Stimulated activated CD8-positive, alpha-beta memory T cell treated with anti-CD3 and anti-CD28 coated beads, Interleukin-7, amount 100 ng/mL, for 1 hour (primary cell): ENCODE measurements around the gene TLK1.
"Not testable (repeated sequence)": the region's sequence is repeated elsewhere in the genome, so short reads cannot be mapped to it uniquely, and the experiment has no call there.

Experiments used
- DNase-seq, 2 donors: peaks; one replicate each; pipeline ENCODE4 v3.0.0-alpha.2; 2020; ENCODE audit warnings: low read depth in 2 of 2

The TLK1 gene

DNA sequence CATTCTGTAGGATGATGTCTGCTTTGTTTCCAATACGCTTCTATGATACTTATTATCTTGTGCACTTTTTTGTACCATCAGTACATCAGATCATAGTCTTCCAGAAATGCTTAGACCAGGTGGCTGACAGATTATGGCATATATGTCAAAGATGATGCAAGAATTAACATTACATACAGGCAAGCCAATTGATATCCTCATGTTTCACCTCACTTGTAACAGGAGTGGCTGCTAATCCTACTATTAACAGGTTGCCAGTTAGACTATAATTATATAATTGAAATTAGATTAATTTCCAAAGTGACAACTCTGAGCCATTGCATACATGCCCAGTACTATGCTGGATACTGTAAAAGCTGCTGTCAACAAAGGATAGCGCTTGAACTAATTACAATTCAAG lies 77.2 kb downstream of the TLK1 start:
- no peak for DNase-seq

DNA sequence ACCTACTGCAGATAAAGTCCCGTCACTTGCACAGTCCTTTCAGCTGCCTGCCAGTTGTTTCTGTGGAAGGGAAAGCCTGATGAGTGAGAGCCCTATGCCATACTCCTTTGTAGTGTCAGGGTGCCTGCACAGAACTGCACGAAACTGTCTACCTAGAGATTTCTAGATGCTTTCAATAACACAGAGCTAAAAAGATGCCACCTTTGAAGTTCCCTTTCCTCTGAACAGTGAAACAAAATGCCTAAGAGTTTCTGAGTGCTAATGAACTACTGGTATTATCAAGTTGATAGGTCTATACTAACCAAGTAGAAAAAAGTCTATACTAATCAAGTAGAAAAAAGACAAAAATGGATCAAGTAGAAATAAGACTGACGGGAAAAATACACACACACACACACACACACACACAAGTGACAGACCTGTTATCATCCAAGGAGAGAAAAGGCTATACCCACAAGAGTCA lies 79.0 kb downstream of the TLK1 start:
- DNase-seq = no peak

DNA sequence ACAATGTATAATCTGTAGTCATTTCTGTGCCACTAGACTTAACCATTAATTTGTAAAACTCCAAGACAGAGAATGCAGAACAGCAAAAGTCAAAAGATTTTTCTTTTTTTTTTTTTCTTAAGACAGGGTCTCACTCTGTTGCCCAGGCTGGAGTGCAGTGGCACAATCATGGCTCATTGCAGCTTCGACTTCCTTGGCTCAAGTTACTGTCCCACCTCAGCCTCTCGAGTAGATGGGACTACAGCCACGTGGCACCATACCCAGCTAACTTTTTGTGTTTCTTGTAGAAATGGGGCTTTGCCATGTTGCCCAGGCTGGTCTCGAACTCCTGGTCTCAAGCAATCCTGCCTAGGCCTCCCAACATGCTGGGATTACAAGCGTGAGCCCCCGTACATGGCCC lies 80.1 kb downstream of the TLK1 start:
- DNase-seq = no peak

DNA sequence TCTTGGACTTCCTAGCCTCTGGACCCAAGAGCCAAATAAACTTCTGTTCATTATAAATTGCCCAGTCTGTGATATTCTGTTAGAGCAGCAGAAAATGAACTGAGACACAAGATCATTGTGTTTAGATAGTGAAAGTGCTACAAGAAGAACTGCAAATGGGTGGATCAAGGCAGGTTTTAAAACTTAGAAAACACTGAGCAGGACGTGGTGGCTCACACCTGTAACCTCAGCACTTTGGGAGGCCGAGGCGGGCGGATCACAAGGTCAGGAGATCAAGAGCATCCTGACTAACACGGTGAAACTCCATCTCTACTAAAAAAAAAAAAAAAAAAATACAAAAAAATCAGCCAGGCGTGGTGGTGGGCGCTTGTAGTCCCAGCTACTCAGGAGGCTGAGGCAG lies 84.3 kb downstream of the TLK1 start:
- not testable (repeated sequence) for DNase-seq

DNA sequence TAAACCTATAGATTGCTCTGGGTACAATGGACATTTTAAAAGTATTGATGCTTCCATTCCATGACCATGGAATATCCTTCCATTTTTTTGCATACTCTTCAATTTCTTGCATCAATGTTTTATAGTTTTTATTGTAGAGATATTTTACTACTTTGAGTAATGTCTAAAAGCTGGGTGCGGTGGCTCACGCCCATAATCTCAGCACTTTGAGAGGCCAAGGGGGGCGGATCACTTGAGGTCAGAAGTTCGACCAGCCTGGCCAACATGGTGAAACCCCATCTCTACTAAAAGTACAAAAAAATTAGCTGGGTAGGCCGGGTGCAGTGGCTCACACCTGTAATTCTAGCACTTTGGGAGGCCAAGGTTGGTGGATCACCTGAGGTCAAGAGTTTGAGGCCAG lies 88.5 kb downstream of the TLK1 start:
- no peak for DNase-seq

DNA sequence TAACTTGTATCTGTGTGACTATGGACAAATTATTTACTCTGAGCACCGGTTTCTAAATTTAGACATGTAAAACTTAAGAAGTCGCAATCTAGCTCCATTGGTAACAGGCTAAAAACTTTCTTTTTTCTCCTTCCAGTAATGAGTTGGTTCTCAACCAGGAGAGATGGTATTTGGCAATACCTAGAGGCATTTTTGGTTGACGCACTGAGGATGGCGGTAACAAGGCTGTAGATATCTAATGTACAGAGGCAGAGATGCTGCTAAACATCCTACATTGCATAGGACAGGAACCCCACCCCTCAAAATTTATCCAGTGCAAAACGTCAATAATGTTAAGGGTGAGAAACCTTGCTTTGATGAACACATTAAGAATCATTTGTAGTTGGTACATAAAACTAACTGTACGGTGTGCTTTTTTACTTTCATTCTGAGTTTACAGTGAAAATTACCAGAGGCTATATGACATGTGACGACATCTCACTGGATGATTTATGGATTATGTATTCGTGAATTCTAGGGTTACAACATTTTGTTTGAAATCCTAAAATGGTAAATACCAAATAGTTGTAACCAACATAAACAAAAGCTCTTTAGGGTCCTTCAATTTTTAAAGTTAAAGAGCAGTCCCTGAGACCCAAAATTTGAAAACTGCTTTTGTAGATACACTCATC lies 91.3 kb downstream of the TLK1 start:
- no peak for DNase-seq

DNA sequence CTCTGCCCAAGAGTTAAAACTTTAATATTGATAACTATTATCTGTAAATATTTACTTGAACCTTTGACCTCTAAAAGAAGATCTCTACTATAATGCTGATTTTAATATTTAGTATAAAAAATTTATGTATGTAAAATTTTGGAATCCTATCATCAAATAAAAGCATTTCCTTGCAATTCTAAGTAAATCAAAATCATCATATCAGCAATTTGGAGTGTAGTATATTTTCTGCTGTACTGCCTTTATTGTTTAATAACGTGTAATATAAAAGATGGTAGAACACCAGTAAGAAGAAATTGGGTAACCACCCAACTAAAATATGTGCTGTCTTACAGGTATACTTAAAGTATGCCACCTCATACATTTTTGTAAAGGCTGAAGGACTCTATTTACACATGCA lies 94.6 kb downstream of the TLK1 start:
- no peak for DNase-seq

DNA sequence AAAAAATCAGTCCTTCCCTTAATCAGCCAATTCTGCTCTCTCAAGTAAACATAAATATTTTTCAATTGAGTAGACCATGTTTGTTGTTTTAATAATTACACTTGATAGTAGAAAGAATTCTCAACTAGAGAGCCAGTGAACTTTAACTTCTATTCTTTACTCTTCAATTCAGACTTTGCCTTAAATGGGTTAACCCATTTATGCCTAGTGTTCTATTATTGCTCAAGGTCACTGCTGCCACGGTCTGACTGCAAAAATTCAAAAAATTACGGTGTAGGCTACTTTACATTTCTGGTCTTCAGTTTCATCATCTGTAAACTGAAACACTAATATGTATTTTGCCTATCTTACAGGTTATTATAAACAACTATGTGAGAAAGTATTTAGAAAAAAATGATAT lies 103.1 kb downstream of the TLK1 start:
- DNase-seq = no peak

DNA sequence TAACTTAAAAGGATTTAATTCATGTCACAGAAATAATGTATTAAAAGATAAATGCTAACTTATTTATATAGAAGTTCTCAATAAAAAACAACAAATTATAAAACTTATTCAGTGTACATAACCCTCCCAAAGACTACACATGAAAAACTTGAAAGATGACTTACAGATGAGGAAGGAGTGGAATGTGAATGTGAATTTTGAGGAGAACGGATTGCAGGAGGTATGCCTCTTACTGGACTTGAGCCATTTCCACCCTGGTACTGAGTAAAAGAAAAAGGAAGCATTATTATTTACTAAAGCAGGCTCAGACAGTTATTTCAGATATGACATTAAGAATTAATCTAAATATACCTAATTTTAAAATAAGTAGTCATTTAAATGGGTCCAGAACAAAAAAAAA lies 104.4 kb downstream of the TLK1 start:
- DNase-seq = no peak

DNA sequence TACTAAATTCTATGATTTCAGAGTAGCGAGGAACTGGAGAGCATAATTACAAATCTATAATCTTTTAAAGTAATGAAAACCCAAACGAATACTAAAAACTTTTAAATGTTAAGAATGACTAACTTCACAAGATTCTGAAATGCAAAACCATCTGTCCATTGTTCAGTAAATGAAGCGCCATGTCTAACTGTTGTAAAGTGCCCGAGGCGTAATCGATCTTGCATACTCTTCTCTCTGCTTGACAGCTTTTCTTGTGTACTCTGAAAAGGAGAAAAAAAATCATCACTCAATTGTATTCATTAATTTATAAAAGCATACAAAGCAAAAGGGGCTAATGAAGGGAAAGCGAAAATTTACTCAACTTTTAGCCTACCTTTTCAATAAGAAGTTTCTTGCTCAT lies 111.0 kb downstream of the TLK1 start:
- no peak for DNase-seq

DNA sequence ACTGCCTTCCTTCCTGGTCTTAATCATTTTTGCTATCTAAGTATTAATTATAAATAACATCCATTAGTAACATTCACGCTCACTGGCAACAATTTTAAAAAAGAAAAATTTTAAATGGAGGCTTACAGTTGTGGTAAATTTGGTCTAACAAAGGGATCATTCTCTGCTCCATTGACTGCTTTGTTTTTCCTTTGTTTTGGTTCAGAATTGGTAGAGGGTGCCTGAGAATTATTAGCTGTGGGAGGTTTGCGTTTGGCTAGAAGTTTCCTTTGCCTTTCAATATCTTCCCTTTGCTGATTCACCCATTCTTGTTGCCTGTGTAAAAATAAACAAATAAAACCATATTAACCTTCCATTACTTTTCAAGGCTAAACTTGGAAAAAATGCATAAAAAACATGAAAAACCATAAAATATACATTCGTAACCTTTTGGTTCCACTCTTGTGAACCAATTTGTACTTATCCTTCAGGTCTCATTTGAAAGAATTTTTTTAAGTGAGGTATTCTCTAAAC lies 114.6 kb downstream of the TLK1 start:
- no peak for DNase-seq

DNA sequence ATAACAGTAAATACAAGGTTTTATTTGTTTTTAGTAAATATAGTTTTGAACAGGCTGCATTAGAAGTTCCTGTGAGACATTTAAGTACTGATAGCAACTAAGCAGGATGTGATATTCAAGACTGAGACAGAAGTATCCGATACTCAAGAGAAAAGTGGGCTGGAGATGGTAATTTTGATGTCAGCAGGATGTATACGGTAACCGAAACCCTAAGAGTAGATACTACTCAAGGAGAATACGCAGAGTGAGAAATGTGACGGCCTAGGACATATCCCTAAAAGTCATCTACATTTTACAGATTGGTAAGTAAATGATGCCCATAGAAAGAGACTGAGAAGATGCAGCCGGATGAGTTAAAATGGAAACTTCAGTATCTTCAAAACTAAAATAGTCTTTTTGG lies 116.3 kb downstream of the TLK1 start:
- no peak for DNase-seq

DNA sequence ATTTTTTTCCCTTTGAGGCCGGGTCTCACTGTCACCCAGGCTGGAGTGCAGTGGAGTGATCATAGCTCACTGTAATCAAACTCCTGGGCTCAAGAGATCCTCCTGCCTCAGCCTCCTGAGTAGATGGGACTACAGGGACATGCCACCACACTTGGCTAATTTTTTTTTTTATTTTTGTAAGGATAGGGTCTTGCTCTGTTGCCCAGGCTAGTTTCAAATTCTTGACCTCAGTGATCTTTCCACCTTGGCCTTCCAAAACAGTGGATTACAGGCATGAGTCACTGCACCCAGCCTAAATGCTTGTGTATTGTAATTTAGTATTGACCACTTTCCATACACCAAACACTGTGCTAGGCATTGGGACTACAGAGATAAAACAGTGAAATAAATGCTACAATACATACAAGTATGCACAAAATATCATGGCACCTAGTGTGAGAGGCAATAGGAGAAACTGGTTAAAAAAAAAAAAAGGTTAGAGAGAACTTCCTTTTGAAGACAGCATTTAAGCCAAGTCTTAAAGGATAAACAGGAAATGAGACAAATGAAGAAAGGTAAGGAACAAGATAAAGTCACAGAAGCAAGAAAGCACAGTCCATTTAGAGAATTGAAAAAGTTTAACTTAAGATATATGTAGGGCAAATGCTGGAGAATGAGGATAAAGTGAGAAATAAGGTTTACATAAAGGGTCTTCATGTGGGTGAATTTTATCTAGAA lies 118.3 kb downstream of the TLK1 start:
- DNase-seq = no peak

DNA sequence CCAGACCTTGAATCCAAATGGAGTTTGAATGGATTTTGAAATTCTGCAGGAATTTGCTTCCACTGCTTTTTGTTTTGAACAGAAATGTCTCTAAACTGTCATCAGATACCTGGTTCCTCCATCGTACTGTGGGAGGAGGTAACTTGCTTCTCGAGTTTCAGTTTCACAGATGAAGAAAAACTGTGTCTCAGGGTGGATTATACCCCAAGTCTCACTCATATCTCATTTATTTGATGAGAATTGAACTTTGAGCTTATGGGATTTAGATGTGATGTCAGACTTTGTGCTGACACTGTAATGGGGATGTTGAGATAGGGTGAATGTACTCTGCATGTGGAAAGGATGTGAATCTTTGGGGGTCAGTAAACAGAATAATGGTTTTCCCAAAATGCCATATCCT lies 124.2 kb downstream of the TLK1 start:
- no peak for DNase-seq

DNA sequence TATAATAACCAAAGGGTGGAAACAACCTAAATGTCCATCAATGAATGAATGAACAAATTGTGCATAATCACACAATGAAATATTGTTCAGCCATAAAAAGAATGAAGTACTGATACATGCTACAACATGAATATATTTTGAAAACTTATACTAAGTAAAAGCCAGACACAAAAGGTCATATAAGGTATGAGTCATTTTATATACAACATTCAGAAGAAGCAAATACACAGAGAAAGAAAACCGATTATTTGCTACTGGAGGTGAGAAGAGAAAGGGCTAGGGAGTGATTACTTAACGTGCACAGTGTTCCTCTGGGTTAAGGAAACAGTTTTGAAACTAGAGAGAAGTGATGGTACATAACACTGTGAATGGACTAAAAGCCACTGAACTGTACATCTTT lies 126.4 kb downstream of the TLK1 start:
- DNase-seq = no peak

DNA sequence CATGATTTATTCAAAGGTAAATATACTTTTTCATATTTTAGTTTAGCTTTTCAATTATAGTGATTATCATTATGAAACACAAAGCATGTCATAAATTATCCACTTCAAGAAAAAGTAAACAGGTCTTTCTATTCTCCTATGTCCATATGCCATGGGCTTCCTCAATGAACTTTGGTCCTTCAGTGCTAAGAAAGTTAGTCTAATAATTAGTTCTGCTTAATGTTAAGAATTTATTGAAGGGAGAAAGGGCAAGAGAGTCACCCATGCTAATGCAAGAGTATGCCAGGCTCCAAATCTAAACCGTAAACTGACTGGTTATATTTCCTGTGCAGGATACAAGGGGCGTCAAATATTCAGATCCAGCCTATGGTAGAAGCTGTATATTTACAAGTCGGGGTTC lies 135.5 kb downstream of the TLK1 start:
- DNase-seq = no peak

DNA sequence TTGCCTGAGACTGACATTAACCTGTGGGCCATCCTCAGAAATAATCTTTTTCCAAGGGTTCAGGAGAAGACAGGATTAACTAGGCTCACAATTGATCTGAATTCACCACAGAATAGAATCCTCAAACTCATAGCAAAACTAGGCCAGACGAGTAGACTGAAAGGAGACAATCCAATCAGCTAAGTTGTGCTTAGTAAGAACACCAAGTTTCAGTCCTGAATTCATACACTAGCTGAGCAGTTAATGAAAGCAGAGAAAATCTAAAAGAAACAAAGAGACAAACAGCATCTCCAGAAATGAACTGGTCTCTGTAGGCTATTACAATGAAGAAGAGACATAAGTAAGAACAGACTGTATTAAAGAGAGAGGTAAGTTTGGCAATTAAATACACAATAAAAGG lies 142.2 kb downstream of the TLK1 start:
- no peak for DNase-seq

DNA sequence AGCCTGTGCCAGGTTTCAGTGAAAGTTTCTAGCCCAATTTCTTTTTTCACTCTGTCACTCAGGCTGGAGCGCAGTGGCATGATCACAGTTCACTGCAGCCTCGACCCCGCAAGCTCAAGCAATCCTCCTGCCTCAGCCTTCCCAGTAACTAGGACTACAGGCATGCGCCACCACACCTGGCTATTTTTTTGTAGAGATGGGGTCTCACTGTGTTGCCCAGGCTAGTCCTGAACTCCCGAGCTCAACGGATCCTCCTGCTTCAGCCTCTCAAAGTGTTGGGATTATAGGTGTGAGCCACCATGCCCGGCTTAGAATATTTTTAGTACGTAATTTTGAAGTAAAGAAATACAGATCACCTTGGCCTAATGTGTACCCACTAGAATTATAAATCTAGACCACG lies 144.6 kb downstream of the TLK1 start:
- DNase-seq = no peak

DNA sequence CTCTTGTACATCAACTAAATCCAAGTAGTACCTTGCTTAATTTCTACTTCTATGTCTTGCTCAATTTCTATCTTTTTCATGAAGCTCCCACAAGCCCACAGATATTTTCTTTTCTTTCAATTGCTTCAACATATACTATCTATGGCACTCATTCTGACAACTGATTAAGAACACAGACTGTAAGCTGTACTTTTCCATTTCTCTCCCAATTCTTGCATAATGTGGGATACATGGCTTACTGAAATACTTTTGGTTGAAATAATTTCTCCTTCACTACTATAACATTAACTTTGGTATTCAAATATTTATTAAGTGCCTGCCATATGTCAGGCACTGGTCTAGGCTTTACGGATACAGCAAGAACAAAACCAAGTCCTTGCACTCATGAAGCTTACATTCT lies 146.8 kb downstream of the TLK1 start:
- no peak for DNase-seq

DNA sequence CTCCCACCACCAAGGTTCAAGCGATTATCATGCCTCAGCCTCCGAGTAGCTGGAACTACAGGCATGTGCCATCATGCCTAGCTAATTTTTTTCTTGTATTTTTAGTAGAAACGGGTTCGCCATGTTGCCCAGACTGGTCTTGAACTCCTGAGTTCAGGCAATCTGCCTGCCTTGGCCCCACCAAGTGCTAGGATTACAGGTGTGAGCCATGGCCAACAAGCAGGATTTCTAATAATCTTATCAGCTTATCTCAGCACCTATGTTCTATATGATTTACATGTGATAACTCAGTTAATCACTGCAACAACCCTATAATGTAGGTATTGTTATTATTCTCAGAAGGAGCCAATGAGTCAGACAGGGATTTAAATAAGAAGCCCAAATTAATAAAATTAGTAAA lies 151.3 kb downstream of the TLK1 start:
- no peak for DNase-seq

DNA sequence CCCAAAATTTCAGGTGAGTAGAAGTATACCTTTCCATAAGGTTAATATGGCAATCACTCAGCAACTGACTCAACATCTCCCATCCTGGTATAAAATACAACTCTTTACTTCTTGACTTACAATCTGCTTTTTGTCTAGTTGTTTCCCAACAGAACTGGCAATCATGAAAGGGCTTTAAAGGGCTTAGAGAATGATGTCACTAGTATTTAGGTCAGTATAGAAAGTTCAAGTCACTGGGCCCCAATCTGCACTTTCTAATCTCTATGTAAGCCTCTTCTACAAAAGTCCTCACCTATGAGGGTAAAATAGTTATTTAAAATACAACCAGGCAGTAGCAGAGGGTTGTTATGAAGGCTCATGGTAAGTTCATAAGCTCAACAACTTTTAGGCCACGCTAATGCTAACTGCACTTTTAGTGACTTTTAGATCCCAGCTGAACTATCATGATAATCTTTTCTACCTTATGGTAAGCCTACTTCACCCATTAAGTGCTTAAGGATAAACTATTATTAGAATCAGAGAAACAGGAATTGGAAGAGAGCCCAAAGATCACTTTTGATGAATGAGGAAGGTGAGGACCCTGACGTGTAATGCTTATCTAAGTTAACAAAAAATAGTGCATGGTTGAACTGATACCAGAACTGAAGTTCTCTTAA lies 152.0 kb downstream of the TLK1 start:
- DNase-seq = no peak

DNA sequence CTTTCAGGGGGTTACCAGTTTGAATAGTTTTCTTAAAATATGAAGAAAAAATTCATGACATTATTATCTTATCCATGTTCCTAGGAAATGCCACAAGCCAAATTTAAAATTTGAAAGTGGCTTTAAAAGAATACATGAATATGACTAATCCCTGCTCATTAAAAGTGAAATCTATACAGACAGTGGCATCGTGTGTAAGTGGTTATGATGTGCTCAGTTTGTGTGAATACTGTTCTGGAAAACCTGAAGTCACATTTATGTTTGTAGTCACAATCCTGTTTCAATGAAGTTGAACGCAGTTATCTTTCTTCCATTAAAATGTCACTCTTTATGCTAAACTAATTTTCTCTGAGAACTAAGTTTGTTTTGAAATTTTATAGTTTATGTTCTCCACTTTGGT lies 155.9 kb downstream of the TLK1 start:
- no peak for DNase-seq

DNA sequence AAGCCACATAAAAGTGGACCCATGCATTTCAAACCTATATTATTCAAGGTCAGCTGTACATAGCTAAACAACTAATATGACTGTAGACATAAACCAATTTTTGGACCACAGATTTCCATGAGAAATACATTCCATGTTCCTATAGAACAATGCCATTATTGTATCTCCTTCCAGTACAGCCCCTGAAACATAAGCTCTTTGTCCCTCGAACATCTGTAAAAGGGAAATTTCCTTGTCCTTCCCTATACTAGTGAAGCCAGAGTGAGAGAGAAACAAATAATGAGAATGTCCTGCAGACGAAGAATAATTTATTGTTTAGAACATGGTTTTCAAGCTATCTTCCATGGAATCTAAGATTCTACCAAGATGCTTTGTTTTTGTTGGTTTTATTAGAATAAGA lies 156.3 kb downstream of the TLK1 start:
- DNase-seq = no peak
